Activated CD4-positive, alpha-beta memory T cell treated with anti-CD3 and anti-CD28 coated beads, Interleukin-2, amount 10 ng/mL, durations not matched to agents 7 days and 5 days (primary cell): ENCODE data around the gene THRB. TPM values are rescaled to one million over a fixed set of nuclear protein-coding genes. Genes with fewer than 3 reads are reported as not detected.
"Not testable (repeated sequence)": the region's sequence is repeated elsewhere in the genome, so short reads cannot be mapped to it uniquely, and the experiment has no call there.

Experiments used
- CTCF ChIA-PET: fragments of 350-600 bp; sonication (Branson Sonifier 250); formaldehyde crosslinking; loops from one replicate; lab custom pipeline; 2021; ENCODE audit warnings: antibody characterized with exemption, inconsistent platforms; lab: Charles Lee
- POLR2A ChIA-PET: fragments of 350-600 bp; sonication (Branson Sonifier 250); formaldehyde crosslinking; loops from one replicate; lab custom pipeline; 2021; ENCODE audit warnings: antibody characterized with exemption; lab: Charles Lee
- DNase-seq: peaks from one replicate; pipeline ENCODE4 v3.0.0-alpha.2; 2020
- H3K27ac Mint-ChIP-seq: one replicate; pipeline ENCODE4 v1.8.0; 2021; ENCODE audit warnings: mild to moderate bottlenecking, mixed read lengths
- H3K27me3 Mint-ChIP-seq: one replicate; pipeline ENCODE4 v1.8.0; 2021; ENCODE audit warnings: mixed read lengths
- H3K36me3 Mint-ChIP-seq: one replicate; pipeline ENCODE4 v1.8.0; 2021; ENCODE audit warnings: low read depth, mixed read lengths
- H3K4me1 Mint-ChIP-seq: one replicate; pipeline ENCODE4 v1.8.0; 2021; ENCODE audit warnings: mixed read lengths
- H3K4me3 Mint-ChIP-seq: one replicate; pipeline ENCODE4 v1.8.0; 2021; ENCODE audit warnings: mild to moderate bottlenecking, mixed read lengths
- H3K9me3 Mint-ChIP-seq: one replicate; pipeline ENCODE4 v1.8.0; 2021; ENCODE audit warnings: mixed read lengths
- total RNA-seq, 2 experiments: library from RNA; stranded (reverse); gene quantifications; one replicate each; pipeline ENCODE4 v1.2.3, GENCODE V29; 2021

Gene THRB
- total RNA-seq, 2 experiments from 2014 or later = not detected

GRCh38 chr3:24123596-24123995 lies 371.1 kb downstream of the THRB start:
- no peak for DNase-seq
- ChIA-PET CTCF (no interaction called here), POLR2A (no interaction called here)
- H3K36me3 Mint-ChIP-seq = no peaks in the 10 kb centered on the region
- no peak overlapping the region for H3K4me3 Mint-ChIP-seq
- H3K27ac Mint-ChIP-seq = no peak overlapping the region
- H3K4me1 Mint-ChIP-seq = no peaks in the 10 kb centered on the region
- H3K9me3 Mint-ChIP-seq = no peaks in the 10 kb centered on the region
- no peaks in the 10 kb centered on the region for H3K27me3 Mint-ChIP-seq

GRCh38 chr3:24120434-24120833 lies 374.2 kb downstream of the THRB start:
- H3K9me3 Mint-ChIP-seq = no peaks in the 10 kb centered on the region
- H3K4me3 Mint-ChIP-seq = no peak overlapping the region
- H3K27ac Mint-ChIP-seq = no peak overlapping the region
- ChIA-PET CTCF (no interaction called here), POLR2A (no interaction called here)
- no peak for DNase-seq
- no peaks in the 10 kb centered on the region for H3K36me3 Mint-ChIP-seq
- H3K4me1 Mint-ChIP-seq = no peaks in the 10 kb centered on the region
- no peaks in the 10 kb centered on the region for H3K27me3 Mint-ChIP-seq

- no peaks in the 10 kb centered on the region for H3K27me3 Mint-ChIP-seq
- H3K9me3 Mint-ChIP-seq = no peaks in the 10 kb centered on the region
- ChIA-PET POLR2A (no interaction called here), CTCF (no interaction called here)
- H3K36me3 Mint-ChIP-seq = no peaks in the 10 kb centered on the region
- no peak for DNase-seq
- no peak overlapping the region for H3K4me3 Mint-ChIP-seq
- no peak overlapping the region for H3K27ac Mint-ChIP-seq
- no peaks in the 10 kb centered on the region for H3K4me1 Mint-ChIP-seq
Measured at GRCh38 chr3:24119321-24119751, 375.3 kb downstream of the THRB start.

- no peak for DNase-seq
- Mint-ChIP-seq H3K27me3 (no peaks in the 10 kb centered on the region), H3K9me3 (no peaks in the 10 kb centered on the region), H3K36me3 (no peaks in the 10 kb centered on the region), H3K27ac (no peak overlapping the region), H3K4me1 (no peaks in the 10 kb centered on the region), H3K4me3 (no peak overlapping the region)
- CTCF ChIA-PET = no interaction called here
- POLR2A ChIA-PET = no interaction called here
Measured at GRCh38 chr3:24117508-24117907, 377.1 kb downstream of the THRB start.

GRCh38 chr3:24111711-24112110 lies 382.9 kb downstream of the THRB start:
- ChIA-PET POLR2A (no interaction called here), CTCF (no interaction called here)
- no peaks in the 10 kb centered on the region for H3K27me3 Mint-ChIP-seq
- H3K4me1 Mint-ChIP-seq = no peaks in the 10 kb centered on the region
- no peaks in the 10 kb centered on the region for H3K36me3 Mint-ChIP-seq
- H3K9me3 Mint-ChIP-seq = no peaks in the 10 kb centered on the region
- H3K4me3 Mint-ChIP-seq = no peak overlapping the region
- DNase-seq = no peak
- no peak overlapping the region for H3K27ac Mint-ChIP-seq

- Mint-ChIP-seq H3K27ac (no peak overlapping the region), H3K4me1 (no peaks in the 10 kb centered on the region), H3K36me3 (no peaks in the 10 kb centered on the region), H3K27me3 (no peaks in the 10 kb centered on the region), H3K9me3 (no peaks in the 10 kb centered on the region), H3K4me3 (no peak overlapping the region)
- DNase-seq = no peak
- ChIA-PET POLR2A (no interaction called here), CTCF (no interaction called here)
Measured at GRCh38 chr3:24110051-24110450, 384.6 kb downstream of the THRB start.

GRCh38 chr3:24101676-24102168 lies 392.9 kb downstream of the THRB start:
- no peaks in the 10 kb centered on the region for H3K9me3 Mint-ChIP-seq
- CTCF ChIA-PET = no interaction called here
- no peak overlapping the region for H3K27ac Mint-ChIP-seq
- POLR2A ChIA-PET = no interaction called here
- DNase-seq = no peak
- H3K36me3 Mint-ChIP-seq = no peaks in the 10 kb centered on the region
- H3K27me3 Mint-ChIP-seq = no peaks in the 10 kb centered on the region
- no peak overlapping the region for H3K4me3 Mint-ChIP-seq
- H3K4me1 Mint-ChIP-seq = no peaks in the 10 kb centered on the region

GRCh38 chr3:24100696-24101402 lies 393.8 kb downstream of the THRB start:
- H3K4me1 Mint-ChIP-seq = no peaks in the 10 kb centered on the region
- H3K36me3 Mint-ChIP-seq = no peaks in the 10 kb centered on the region
- no peak for DNase-seq
- no peaks in the 10 kb centered on the region for H3K9me3 Mint-ChIP-seq
- H3K27me3 Mint-ChIP-seq = no peaks in the 10 kb centered on the region
- H3K4me3 Mint-ChIP-seq = no peak overlapping the region
- H3K27ac Mint-ChIP-seq = no peak overlapping the region
- ChIA-PET POLR2A (no interaction called here), CTCF (no interaction called here)

- no peak overlapping the region for H3K4me3 Mint-ChIP-seq
- no peak for DNase-seq
- H3K27me3 Mint-ChIP-seq = no peaks in the 10 kb centered on the region
- no peaks in the 10 kb centered on the region for H3K4me1 Mint-ChIP-seq
- no peaks in the 10 kb centered on the region for H3K36me3 Mint-ChIP-seq
- POLR2A ChIA-PET = no interaction called here
- CTCF ChIA-PET = no interaction called here
- no peak overlapping the region for H3K27ac Mint-ChIP-seq
- H3K9me3 Mint-ChIP-seq = no peaks in the 10 kb centered on the region
Measured at GRCh38 chr3:24096695-24097290, 397.9 kb downstream of the THRB start.

- DNase-seq = no peak
- CTCF ChIA-PET = no interaction called here
- POLR2A ChIA-PET = no interaction called here
- Mint-ChIP-seq H3K27me3 (no peaks in the 10 kb centered on the region), H3K36me3 (no peaks in the 10 kb centered on the region), H3K27ac (no peak overlapping the region), H3K4me1 (no peaks in the 10 kb centered on the region), H3K9me3 (no peaks in the 10 kb centered on the region), H3K4me3 (no peak overlapping the region)
Measured at GRCh38 chr3:24096271-24096670, 398.4 kb downstream of the THRB start.

GRCh38 chr3:24094818-24095217 lies 399.8 kb downstream of the THRB start:
- H3K4me1 Mint-ChIP-seq, DNase-seq, H3K4me3 Mint-ChIP-seq, H3K9me3 Mint-ChIP-seq, CTCF ChIA-PET, H3K36me3 Mint-ChIP-seq, H3K27ac Mint-ChIP-seq, POLR2A ChIA-PET, H3K27me3 Mint-ChIP-seq: not testable (repeated sequence)

GRCh38 chr3:24088782-24089181 lies 405.9 kb downstream of the THRB start:
- Mint-ChIP-seq H3K4me3 (no peak overlapping the region), H3K27ac (no peak overlapping the region), H3K4me1 (no peaks in the 10 kb centered on the region), H3K36me3 (no peaks in the 10 kb centered on the region), H3K9me3 (no peaks in the 10 kb centered on the region), H3K27me3 (no peaks in the 10 kb centered on the region)
- ChIA-PET CTCF (interaction anchor here (0.6 to 0.7 kb wide), 2 partner anchors 97 to 151 kb away, joined by 3 read pairs; no protein-coding TSS in a partner anchor), POLR2A (no interaction called here)
- DNase-seq = no peak

- H3K4me1 Mint-ChIP-seq = no peaks in the 10 kb centered on the region
- no peaks in the 10 kb centered on the region for H3K27me3 Mint-ChIP-seq
- DNase-seq = no peak
- CTCF ChIA-PET = no interaction called here
- H3K4me3 Mint-ChIP-seq = no peak overlapping the region
- H3K9me3 Mint-ChIP-seq = no peaks in the 10 kb centered on the region
- H3K36me3 Mint-ChIP-seq = no peaks in the 10 kb centered on the region
- POLR2A ChIA-PET = no interaction called here
- no peak overlapping the region for H3K27ac Mint-ChIP-seq
Measured at GRCh38 chr3:24087469-24087868, 407.2 kb downstream of the THRB start.
